Activated CD4-positive, alpha-beta T cell treated with anti-CD3 and anti-CD28 coated beads, Interleukin-2, amount 50 U/mL, for 16 hours (primary cell): ENCODE results near the gene C20orf173.
"Not testable (repeated sequence)": the region's sequence is repeated elsewhere in the genome, so short reads cannot be mapped to it uniquely, and the experiment has no call there.

Experiments
- DNase-seq: peaks from one replicate; pipeline ENCODE4 v3.0.0-alpha.2; 2020

The C20orf173 gene, protein sequence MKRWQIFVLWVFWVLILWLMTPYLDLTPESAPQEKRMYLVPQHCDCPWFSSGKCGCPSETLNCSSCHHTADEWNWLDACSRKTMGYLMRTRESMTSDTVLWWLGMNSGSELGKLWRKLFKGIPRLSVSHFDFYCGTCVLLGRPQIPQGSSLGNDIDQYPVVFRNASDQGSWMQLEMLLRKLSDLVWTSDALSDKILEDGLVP

DNA sequence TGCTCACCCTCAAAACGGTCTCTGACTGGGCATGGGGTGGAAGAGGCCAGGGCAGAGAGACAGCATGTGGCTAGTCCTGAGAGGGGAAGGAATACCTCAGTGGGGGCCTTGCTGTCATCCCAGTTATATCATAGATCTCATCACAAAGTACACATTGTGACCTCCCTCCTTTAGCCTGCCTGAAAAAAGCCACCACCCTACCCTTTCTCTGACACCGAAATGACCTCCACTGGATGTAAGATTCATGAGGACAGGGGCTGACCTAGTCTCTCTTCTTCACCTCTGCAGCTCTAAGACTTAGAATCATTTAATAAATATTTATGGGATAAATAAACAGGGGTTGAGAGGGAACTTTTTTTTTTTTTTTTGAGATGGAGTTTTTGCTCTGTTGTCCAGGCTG lies at the start of gene C20orf173:
Gene C20orf173 (minus strand): TSS at position 101 of the 400 bp plus-strand sequence. CDS start 279 bp downstream, outside the sequence.
- no peak for DNase-seq

DNA sequence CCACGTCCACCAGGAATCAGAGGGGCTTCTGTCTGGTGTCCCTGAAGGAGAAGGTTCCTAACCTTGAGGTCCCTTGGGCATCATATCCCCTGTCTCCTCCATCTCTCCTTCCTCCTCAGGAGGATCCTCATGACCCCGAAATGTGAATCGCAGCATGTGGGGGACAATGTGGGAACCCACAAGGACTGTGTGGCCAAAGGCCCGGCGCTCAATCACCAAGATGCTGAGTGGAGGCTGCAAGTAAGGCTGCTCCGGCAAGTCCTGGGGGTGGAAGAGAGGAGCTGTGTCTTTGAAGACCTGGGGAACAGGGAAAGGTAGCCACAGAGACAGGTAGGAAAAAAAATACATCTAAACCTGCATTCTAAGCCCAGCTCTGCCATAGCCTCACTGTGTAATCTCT lies 49.7 kb upstream of the C20orf173 start:
- no peak for DNase-seq

DNA sequence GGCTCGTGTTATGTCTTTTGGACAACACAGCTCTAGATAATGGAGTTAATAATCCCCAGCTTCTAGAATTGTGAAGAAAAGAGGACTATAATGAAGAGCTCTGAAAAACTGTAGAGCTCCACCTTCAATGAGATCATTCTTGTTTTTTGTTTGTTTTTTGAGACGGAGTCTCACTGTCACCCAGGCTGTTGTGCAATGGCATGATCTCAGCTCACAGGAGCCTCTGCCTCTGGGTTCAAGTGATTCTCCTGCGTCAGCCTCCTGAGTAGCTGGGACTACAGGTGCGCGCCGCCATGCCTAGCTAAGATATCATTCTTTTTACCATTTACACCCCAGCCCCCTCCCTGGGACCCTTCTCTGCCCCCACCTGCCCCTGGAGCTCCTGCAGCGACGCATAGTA lies 49.0 kb upstream of the C20orf173 start:
- DNase-seq = no peak

DNA sequence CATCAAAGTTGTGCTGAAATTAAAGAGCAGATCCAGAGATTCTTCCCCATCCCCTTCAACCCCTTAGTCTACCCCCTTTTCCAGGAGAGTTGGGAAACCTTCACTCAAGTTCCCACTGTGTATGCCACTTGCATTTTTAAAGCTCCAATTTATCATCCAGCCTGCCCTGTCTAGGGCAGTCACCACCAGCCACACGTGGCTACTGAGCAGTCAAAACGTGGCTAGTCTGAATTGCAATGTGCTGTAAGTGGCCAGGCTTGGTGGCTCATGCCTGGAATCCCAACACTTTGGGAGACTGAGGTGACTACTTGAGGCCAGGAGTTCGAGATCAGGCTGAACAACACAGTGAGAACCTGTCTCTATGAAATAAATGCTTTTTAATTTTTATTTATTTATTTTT lies 47.4 kb upstream of the C20orf173 start:
- DNase-seq = no peak

DNA sequence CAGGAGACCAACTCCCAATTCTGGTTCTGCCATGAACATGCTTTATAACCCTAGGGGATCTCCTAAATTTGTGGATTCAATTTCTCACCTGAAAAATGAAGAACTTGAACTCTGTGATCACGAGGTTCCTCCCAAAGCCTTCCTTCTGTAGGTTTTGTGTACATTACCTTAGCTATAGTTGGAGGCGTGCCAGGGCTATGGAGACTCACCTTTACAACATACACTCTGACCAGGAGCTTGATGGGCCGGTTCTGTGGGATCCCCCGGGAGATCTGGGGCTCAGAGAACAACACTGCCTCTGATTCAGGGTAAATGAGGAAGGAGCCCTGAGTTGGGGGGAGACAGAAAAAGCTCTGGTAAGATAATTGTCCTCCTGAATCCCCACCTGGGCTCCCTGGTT lies 46.5 kb upstream of the C20orf173 start:
- no peak for DNase-seq

DNA sequence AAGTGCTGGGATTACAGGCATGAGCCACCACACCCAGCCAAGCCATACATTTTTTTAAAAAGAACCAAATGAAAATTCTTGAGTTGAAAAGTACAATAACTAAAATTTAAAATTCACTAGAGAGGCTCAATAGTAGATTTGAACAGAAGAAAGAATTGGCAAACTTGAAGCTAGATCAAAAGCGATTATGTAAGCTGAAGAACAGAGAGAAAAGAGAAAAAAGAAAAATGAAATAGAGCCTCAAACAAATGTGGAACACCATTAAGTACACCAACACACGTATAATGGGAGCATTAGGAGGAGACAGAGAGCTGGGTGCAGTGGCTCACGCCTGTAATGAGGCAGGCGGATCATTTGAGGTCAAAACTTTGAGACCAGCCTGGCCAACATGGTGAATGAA lies 43.4 kb upstream of the C20orf173 start:
- no peak for DNase-seq

DNA sequence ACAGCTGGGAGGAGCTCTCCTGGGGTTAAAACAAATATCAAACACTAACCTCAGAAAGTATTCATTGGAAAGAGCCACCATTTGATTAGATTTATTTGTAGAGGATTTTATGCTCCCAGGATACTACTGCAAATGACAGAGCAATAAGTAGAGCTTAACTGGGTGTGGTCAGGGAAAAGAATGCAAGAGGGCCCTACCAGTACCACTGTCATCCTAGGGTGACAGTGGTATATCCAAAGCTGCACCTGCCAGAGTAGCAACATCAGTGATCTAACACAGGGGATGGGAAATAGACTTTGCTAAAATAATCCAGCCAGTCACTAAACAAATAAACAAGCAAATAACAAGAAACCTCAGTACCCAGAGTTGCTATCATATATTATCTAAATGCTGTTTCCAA lies 42.1 kb upstream of the C20orf173 start:
- DNase-seq = no peak

DNA sequence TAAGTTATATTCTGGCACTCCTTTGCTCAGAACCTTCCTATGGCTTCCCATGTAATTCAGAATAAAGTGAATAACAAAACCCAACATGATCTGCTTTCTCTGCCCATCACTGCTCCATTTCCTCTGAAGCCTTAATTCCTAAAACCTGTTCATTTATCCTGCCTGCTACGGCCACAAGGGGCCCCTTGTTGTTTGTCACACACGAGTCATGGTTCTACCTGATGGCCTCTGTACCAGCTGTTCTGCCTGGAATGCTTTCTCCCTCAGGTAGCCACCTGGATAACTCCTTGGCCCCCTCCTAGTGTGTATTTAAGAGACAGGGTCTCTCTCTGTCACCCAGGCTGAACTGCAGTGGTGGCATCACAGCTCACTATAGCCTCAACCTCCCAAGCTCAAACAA lies 39.2 kb upstream of the C20orf173 start:
- no peak for DNase-seq

DNA sequence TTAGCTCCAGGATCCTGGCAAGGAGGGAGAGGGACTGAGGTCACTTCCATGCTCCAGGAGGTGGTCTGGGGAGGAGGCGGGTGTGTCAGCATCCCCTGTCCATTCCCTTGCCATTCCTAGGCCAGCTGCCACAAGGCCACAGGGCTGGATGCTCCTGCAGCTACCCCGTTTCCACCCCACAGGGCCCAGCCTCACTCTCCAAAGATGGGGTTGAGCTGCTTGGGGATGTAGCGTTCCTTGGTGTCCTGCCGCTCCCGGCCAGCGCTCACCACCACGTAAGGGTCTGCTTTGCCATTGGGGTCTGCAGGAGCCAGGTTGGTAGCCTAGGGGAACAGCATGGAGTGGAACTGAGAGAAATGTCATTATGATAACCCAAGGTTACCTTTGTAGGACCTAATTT lies 35.5 kb upstream of the C20orf173 start:
- DNase-seq = no peak

DNA sequence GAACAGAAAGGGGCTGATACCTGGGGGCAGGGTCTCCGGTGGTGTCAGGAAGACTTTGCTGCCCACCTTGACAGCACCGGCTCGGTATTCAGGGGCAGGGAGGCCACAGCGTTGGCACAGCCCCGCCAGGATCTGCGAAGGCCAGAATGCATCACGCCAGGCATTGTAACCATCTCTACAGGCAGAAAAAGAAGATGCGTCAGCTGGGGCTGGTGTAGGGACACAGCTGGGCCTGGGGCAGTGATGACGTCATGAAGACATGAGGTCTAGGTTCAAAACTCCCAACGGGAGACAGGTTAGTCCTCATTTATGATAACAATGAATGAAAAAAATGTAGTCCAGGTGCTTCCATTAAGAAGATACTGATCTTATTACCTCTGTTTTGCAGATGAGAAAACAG lies 34.4 kb upstream of the C20orf173 start:
- DNase-seq = no peak

DNA sequence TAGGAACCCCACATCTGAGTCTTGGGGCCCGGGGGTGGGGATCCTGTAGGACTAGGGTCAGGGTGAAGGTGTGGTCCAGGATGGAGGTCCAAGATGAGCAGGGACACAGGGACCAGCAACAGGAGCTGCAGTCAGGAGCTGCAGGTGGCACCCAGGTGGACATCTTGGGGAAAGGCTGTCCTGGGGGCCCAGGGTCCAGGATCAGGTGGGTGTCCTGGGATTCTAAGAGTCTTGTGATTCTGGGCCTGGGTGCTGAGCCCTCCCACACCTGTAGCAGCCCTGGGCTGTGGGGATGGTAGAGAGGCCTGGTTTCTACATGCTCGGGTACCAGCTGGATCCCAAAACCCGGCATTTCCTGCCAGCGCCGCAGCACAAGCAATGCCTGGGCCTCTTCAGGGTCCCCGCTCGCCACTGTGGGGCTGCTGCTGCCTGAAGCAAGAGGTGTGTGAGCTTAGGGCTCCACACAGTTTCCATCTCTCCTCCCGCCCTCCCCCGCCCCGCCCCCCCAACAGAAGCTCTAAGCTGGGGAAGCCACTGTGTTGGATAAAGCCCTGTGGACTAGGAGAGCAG lies 33.2 kb upstream of the C20orf173 start:
- no peak for DNase-seq

DNA sequence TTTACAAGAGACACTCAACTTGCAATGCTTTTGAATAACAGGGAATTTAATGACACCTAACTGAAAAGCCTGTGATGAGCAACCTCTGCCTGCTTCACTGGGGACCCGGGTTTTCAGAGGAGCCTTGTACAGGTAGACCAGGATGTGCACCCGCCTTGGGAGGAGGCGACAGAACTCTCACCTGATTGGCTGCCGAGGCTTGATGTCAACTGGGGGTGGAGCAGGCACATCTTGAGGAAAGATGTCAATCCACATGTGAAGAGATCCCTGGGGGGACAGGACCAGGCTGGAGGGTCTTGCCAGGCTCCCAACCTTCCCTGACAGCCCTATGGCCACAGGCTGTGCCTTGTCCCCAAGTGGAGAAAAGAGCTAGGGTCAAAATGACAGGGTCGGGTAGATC lies 32.2 kb upstream of the C20orf173 start:
- DNase-seq = no peak

DNA sequence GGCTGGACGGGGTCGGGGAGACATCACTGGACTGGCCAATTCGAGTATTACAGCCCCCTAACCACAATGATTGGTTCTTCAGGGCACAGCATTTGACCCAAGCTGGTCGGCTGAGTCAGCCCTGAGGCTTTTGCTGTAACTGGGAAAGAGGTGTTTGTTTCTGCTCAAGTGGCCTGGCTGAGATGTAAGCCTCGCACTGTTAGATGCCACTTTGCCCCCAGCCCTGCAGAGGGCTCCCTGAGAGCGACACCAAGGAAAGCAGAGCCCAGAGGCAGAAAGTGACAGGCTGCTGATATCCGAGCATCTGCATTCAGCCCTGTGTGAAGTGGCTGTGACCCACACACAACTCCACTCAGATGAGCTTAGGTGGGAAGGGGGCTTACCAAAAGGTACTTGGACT lies 31.8 kb upstream of the C20orf173 start:
- DNase-seq = no peak

DNA sequence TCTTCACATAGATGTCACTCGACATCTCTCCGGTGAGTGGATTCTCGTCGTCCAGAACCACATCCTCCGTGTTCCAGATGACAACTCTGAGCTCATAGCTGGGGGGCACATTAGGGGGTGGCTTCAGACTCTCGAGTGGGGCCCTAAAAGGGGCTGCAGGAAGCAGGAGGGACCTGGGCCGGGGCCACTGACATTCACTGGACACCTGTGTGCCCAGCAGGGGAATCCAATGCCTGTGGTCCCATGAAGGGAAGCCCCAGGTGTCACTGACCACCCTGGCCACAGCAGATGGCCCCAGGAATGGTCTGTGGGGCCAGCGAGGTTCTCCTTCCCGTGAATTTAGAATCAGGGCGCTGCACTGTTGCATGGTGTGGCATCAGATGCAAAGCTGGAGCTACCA lies 31.1 kb upstream of the C20orf173 start:
- no peak for DNase-seq

DNA sequence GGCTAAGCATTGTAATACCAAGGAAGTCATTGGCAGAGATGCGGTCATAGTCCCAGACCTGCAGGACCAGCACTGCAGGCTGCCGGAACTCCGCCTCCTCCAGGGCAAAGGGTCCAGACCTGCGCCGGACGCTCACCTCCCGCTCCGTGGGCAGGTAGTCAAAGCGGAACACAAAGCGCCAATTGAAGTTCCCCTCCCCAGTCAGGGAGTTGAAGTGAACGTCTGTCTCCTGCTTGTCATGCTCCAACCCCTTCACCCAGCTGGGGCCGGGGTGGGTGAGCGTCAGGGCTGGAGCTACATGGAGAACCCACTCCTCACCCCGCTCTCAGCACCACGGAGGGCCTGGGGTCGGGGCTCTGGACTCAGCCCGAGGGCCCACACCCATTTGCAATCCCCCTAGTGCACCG lies 30.7 kb upstream of the C20orf173 start:
- DNase-seq = no peak

DNA sequence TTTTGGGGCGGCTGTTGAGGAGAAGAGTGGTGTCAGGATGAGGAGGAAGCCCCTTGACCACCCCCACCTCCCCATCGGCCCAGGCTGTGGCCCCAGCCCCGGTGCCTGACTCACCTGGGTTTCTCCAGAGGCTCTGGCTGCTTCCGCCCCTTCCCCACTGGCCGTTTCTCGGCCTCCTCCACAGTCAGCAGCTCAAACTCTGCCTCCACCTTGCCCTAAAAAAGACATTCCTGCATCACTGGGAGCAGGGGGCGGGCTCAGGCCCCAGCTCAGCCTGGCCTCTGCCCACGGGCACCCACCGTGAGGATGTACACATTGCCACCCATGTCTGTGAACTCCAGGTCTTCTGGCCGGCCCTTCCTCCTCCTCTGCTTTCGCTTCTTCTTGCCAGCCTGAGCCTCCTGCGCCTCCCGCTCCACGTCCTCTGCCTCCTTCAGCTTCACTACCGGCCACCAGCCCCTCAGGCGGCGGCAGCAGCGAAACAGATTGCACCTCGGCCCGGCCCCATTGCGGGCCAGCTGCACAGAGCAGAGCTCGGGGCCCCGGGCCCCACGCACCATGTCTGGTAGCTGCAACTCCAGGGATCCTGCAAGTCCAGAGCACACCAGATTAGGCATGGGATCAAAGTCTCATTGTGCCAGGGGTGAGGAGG lies 29.7 kb upstream of the C20orf173 start:
- no peak for DNase-seq

DNA sequence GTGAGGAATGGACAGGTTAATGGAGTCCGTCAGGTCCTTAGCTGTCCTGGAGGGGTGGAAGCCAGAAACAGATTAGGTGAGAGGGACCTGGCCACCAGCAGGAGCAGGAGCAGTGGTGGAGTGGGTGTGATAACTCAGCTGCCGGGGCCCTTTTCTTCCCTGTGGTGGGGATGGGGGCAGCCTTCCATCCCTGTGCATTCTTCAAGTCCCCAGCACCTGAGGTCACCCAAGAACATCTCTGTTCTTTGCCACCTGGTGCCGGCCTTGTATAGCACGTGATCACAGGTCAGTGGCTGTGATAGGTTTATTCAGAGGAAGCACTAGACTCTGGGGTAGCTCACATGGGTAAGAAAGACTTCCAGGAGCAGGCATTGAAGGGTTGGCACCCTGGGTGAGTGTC lies 29.0 kb upstream of the C20orf173 start:
- no peak for DNase-seq

DNA sequence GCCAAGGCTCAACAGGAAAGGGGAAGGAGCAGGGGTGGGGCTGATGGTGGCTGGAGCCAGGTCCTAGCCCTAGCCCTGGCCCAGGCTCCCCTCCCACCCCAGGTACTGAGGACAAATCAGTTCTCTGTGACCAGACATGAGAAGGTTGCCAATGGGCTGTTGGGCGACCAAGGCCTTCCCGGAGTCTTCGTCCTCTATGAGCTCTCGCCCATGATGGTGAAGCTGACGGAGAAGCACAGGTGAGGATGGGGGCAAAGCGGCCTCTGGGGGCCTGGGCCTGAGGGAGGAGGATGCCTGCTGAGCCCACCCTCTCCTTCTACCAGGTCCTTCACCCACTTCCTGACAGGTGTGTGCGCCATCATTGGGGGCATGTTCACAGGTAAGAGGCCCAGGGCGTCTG lies 27.4 kb upstream of the C20orf173 start:
- DNase-seq = no peak

DNA sequence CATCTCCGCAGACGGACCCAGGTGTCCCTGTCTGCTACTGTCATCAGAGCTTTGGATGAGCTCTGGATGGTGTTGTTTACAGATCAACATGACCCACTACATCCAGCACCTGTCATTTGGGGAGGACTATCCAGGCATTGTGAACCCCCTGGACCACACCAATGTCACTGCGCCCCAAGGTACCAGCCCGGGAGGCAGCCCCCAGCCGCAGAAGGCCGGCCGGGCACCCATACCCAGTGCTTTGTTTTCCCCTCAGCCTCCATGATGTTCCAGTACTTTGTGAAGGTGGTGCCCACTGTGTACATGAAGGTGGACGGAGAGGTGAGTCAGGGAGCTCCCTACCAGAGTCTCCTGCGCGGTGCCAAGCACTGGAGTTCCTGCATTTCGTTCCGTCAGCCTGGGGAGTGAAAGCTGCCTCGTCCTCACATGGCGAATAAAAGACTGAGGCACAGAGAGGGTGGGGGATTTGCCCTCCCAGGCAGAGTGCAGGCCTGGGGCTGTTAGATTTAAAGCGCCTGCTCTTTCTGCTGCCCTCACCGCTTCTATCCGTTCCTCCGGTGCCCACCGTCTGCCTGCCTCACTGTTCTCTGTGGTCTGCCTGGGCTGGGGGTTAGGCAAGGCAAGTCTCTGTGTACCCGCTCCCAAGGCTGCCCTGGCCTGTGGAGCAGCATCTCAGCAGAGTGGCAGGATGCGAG lies 26.6 kb upstream of the C20orf173 start:
- DNase-seq = no peak

DNA sequence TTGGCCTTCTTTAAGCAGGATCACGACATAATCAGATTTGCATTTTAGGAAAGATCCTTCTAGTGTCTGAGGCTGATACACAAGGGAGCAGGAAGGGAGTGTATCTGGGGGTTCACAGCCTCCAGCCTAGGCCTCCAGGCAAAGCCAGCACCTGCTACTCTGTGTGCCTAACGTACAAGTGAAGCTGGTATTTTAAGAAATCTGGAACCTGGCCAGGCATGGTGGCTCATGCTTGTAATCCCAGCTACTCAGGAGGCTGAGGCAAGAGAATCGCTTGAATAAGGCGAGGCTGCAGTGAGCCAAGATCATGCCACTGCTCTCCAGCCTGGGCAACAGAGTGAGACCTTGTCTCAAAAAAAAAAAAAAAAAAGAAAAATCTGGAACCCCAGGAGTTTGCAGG lies 26.0 kb upstream of the C20orf173 start:
- DNase-seq = not testable (repeated sequence)

DNA sequence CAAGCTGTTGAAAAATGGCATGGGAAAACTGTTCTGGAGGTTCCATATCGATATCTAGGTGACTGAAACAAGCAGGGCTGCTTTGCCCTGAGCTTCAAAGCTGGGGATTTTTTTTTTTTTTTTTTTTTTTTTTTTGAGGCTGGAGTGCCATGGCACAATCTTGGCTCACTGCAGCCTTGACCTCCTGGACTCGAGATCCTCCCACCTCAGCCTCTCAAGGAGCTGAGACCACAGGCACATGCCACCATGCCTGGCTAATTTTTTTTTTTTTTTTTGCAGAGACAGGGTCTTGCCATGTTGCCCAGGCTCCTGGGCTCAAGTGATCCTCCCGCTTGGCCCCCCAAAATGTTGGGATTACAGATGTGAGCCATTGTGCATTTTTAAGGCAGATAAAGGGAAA lies 23.5 kb upstream of the C20orf173 start:
- DNase-seq = no peak

DNA sequence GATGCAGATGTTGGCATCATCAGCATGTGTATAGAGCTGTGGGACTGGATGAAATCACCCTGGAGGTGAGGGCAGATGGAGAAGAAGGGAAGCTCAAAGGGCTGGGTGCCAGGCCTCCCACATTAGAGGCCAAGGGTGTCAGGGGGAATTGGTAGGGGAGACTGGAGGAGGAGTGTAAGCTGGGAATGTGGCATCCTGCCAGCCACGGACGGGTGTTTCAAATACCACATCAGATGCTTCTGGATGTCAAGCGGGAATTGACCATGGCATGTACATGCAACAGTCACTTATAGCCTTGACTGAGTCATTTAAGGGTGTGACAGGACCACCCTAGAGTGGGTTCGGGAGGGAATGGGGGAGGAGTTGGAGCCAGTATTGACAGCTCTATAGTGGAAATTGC lies 22.1 kb upstream of the C20orf173 start:
- DNase-seq = no peak

DNA sequence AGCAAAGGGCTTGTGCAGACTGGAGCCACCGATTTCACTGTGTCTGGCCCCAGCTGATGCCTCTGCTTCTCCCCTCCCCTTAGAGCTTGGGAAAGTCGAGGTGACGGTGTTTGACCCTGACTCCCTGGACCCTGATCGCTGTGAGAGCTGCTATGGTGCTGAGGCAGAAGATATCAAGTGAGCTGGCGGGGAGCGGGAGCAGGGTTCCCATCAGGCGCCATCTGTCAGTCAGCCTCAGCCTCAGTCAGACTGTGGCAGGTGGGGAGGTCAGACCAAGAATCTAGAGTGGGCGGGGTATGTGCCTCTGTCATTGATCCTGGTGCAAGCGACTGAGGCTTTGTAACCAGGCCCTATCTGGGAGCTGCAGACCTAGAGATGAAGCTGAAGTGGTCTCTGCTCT lies 17.9 kb upstream of the C20orf173 start:
- no peak for DNase-seq

DNA sequence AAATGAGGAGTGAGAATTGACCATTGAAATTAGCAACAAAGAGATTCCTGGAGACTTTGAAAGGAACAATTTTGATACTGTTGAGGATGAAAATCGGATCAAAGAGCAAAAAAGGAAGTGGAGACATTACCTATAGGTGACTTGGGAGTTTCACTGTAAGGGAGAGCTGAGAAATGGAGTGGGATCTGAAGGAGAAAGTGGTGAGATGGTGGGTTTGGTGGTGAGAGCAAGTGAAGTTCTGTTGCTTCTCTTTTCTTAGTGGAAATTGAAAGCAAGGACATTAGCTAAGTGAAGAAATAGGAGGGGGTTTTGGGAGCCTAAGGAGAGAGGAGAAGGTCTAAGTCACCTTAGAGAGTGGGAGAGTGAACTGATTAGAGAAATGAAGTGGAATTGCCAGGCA lies 16.7 kb upstream of the C20orf173 start:
- DNase-seq = no peak
